Panc1 (cell line): ENCODE data around the gene MYO5B. TPM values are rescaled to one million over a fixed set of nuclear protein-coding genes. Genes with fewer than 3 reads are reported as not detected.

Experiments used
- ATAC-seq: fragments of 200-7000 bp; cut with Tn5 transposase; 2 replicates; pipeline ENCODE4 v1.9.1; 2020; ENCODE audit warnings: mild to moderate bottlenecking, moderate library complexity
- BruUV-seq: library from RNA; stranded (reverse); fragments of 400-500 nt; replicated peaks from 2 replicates; lab custom pipeline; 2021; lab: Mats Ljungman, UMichigan
- CTCF ChIA-PET: fragments of 300-600 bp; sonication (Branson Sonifier 250); formaldehyde crosslinking; loops from one replicate; lab custom pipeline; 2022; ENCODE audit warnings: antibody characterized with exemption; lab: Charles Lee
- POLR2A ChIA-PET: fragments of 300-600 bp; sonication (Branson Sonifier 250); formaldehyde crosslinking; loops from one replicate; lab custom pipeline; 2022; ENCODE audit warnings: antibody characterized with exemption; lab: Charles Lee
- DNase-seq: peaks from one replicate; pipeline ENCODE4 v3.0.0-alpha.2; 2010; ENCODE audit warnings: low read depth, low spot score
- H3K27ac ChIP-seq: 2 replicates; pipeline ENCODE4 v1.5.1; 2011; ENCODE audit warnings: mild to moderate bottlenecking, low read length, inconsistent platforms
- H3K27me3 ChIP-seq: fragments of 200-500 bp; sonication (Bioruptor generic); 2 replicates; pipeline ENCODE4 v1.6.0; 2014; ENCODE audit warnings: low read length, inconsistent platforms; ENCODE audit not compliant: control insufficient read depth, insufficient read depth
- H3K36me3 ChIP-seq: fragments of 200-500 bp; sonication (Bioruptor generic); 2 replicates; pipeline ENCODE4 v1.5.1; 2014; ENCODE audit warnings: inconsistent platforms, mild to moderate bottlenecking, low read length, moderate library complexity; ENCODE audit not compliant: control insufficient read depth, insufficient read depth
- H3K4me1 ChIP-seq: 2 replicates; pipeline ENCODE4 v1.5.1; 2011; ENCODE audit warnings: inconsistent platforms, mild to moderate bottlenecking, low read length, moderate library complexity; ENCODE audit not compliant: control insufficient read depth, insufficient read depth
- H3K4me3 ChIP-seq, 2 experiments: 2 replicates each; pipeline ENCODE4 v1.5.1; 2011 to 2012; ENCODE audit warnings: low read depth in 2 of 2, low read length in 2 of 2, mild to moderate bottlenecking in 2 of 2, inconsistent platforms in 1 of 2, moderate library complexity in 1 of 2
- H3K9me3 ChIP-seq: fragments of 200-500 bp; sonication (Bioruptor generic); 2 replicates; pipeline ENCODE4 v1.5.1; 2014; ENCODE audit warnings: low read depth, mild to moderate bottlenecking, inconsistent platforms, low read length, moderate library complexity; ENCODE audit not compliant: control insufficient read depth, insufficient read depth
- POLR2AphosphoS5 ChIP-seq: IDR thresholded peaks from 2 replicates; pipeline ENCODE4 v1.6.1; 2012; ENCODE audit warnings: mild to moderate bottlenecking, low read depth, low read length, moderate library complexity
- SIN3A ChIP-seq: IDR thresholded peaks from 2 replicates; pipeline ENCODE4 v1.6.1; 2012; ENCODE audit warnings: low read depth, mild to moderate bottlenecking, low read length, moderate library complexity, borderline replicate concordance; ENCODE audit not compliant: insufficient read depth
- TCF7L2 ChIP-seq: IDR thresholded peaks from 2 replicates; pipeline ENCODE4 v1.6.1; 2011; ENCODE audit warnings: mild to moderate bottlenecking, low read depth, low read length, inconsistent platforms
- in situ Hi-C: cut with HindIII; loops from 2 replicates; pipeline ENCODE4 v1.10.0; 2016; ENCODE audit warnings: low sequenced_read_pairs, low pct_unique_long_range_greater_than_20kb
- intact Hi-C: fragments of 100-400 bp; cut with micrococcal nuclease; formaldehyde crosslinking; loops from one replicate; pipeline ENCODE4 v1.10.0; 2022; ENCODE audit not compliant: unreplicated experiment
- total RNA-seq: library from RNA; stranded (reverse); gene quantifications from one replicate; pipeline ENCODE4 v1.2.1, GENCODE V29; 2021; ENCODE audit not compliant: unreplicated experiment
- TF ChIP-seq, protein P1 (sequence below): fragments of 450-650 bp; IDR thresholded peaks from 2 replicates; pipeline ENCODE4 v1.5.1; 2017; ENCODE audit warnings: mild to moderate bottlenecking
- TF ChIP-seq, protein P2 (sequence below), 2 experiments: IDR thresholded peaks; 2 replicates each; pipeline ENCODE4 v1.6.1; 2011 to 2012; ENCODE audit warnings: low read depth in 2 of 2, control low read depth in 1 of 2, low read length in 1 of 2, mild to moderate bottlenecking in 1 of 2, moderate library complexity in 1 of 2; ENCODE audit not compliant: insufficient read depth in 1 of 2

The MYO5B gene
- total RNA-seq, 1 experiment from 2014 or later: 0.31 TPM

DNA sequence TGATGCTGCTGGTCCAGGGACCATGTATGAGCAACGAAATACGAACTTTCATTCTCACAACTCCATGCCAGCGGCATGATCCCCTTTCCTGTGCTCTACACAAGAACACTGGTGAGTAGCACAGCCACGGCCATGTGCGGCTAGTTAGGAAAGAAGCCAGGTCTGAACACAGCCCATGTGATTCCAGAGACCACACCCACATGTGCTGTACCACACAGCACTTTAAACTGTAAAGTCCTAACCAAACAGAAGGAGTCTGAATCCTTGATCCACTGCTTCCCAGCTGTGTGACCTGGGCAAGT lies 348.6 kb downstream of the MYO5B start:
- no TSS peak for BruUV-seq
- no peak for TF ChIP-seq SIN3A
- TF ChIP-seq TCF7L2: no peak
- TF ChIP-seq, protein P1, sequence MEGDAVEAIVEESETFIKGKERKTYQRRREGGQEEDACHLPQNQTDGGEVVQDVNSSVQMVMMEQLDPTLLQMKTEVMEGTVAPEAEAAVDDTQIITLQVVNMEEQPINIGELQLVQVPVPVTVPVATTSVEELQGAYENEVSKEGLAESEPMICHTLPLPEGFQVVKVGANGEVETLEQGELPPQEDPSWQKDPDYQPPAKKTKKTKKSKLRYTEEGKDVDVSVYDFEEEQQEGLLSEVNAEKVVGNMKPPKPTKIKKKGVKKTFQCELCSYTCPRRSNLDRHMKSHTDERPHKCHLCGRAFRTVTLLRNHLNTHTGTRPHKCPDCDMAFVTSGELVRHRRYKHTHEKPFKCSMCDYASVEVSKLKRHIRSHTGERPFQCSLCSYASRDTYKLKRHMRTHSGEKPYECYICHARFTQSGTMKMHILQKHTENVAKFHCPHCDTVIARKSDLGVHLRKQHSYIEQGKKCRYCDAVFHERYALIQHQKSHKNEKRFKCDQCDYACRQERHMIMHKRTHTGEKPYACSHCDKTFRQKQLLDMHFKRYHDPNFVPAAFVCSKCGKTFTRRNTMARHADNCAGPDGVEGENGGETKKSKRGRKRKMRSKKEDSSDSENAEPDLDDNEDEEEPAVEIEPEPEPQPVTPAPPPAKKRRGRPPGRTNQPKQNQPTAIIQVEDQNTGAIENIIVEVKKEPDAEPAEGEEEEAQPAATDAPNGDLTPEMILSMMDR: no peak
- TF ChIP-seq, protein P2, sequence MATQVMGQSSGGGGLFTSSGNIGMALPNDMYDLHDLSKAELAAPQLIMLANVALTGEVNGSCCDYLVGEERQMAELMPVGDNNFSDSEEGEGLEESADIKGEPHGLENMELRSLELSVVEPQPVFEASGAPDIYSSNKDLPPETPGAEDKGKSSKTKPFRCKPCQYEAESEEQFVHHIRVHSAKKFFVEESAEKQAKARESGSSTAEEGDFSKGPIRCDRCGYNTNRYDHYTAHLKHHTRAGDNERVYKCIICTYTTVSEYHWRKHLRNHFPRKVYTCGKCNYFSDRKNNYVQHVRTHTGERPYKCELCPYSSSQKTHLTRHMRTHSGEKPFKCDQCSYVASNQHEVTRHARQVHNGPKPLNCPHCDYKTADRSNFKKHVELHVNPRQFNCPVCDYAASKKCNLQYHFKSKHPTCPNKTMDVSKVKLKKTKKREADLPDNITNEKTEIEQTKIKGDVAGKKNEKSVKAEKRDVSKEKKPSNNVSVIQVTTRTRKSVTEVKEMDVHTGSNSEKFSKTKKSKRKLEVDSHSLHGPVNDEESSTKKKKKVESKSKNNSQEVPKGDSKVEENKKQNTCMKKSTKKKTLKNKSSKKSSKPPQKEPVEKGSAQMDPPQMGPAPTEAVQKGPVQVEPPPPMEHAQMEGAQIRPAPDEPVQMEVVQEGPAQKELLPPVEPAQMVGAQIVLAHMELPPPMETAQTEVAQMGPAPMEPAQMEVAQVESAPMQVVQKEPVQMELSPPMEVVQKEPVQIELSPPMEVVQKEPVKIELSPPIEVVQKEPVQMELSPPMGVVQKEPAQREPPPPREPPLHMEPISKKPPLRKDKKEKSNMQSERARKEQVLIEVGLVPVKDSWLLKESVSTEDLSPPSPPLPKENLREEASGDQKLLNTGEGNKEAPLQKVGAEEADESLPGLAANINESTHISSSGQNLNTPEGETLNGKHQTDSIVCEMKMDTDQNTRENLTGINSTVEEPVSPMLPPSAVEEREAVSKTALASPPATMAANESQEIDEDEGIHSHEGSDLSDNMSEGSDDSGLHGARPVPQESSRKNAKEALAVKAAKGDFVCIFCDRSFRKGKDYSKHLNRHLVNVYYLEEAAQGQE (IDR thresholded peaks at IDR 0.05; ENCODE audit: insufficient read depth in 1 of 2, low read depth in 2 of 2, low read length in 1 of 2): no peak
- no peak for TF ChIP-seq POLR2AphosphoS5

DNA sequence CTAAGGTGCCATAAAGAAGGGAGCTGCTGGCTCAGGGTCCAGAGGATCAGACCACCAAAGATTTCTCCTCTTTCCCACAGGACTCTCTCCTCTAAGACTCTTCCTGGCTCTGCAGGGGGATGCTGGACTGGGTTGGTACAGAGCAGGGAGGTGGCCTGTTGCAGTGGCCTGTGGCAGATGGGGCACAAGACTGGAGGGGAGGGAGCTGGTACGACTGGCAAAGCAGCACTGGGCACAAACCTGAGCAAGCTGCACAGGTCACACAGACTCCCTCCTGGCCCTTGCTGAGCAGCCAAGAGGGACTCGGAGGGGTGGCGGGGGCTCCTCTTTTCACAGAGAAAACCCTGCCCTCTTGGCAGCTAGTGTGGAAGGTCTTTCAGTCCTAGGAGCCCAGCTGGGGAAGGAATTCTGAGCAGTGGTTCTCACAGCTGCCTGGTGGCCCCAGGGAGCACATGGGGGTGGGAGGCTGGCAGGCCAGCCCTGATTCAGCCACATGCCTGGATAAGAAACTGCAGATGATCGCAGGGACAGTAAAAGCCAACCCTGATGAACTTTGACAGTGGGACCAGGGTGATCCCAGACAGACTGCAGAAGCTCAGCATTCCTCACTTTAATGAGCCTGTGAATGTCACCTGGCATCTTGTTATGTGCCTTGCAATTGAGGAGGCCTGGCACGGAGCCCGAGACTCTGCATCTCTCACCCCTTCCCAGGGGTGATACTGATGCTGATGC lies 349.2 kb downstream of the MYO5B start:
- Histone ChIP-seq H3K4me1 (no peaks in the 10 kb centered on the region), H3K27ac (no peak overlapping the region), H3K9me3 (no peaks in the 10 kb centered on the region), H3K27me3 (no peaks in the 10 kb centered on the region), H3K4me3 (no peak overlapping the region), H3K36me3 (no peaks in the 10 kb centered on the region)
- intact Hi-C loops (no loop called here), in situ Hi-C loops (no loop called here)
- DNase-seq (no peak), ATAC-seq (no peak)
- TF ChIP-seq, protein P2 (IDR thresholded peaks at IDR 0.05; ENCODE audit: insufficient read depth in 1 of 2, low read depth in 2 of 2, low read length in 1 of 2): no peak
- TF ChIP-seq POLR2AphosphoS5 (no peak), SIN3A (no peak), TCF7L2 (no peak)
- TF ChIP-seq, protein P1: no peak
- POLR2A ChIA-PET: no interaction called here
- CTCF ChIA-PET: no interaction called here
- BruUV-seq: no TSS peak

More for the DNA sequence above, 348.6 kb downstream of the MYO5B start:
- intact Hi-C loops (no loop called here), in situ Hi-C loops (no loop called here)
- DNase-seq (no peak), ATAC-seq (no peak)
- H3K4me3 ChIP-seq: no peak overlapping the region
- no peaks in the 10 kb centered on the region for H3K9me3 ChIP-seq
- ChIA-PET CTCF (no interaction called here), POLR2A (no interaction called here)
- no peaks in the 10 kb centered on the region for H3K36me3 ChIP-seq
- no peaks in the 10 kb centered on the region for H3K4me1 ChIP-seq
- no peak overlapping the region for H3K27ac ChIP-seq
- H3K27me3 ChIP-seq: no peaks in the 10 kb centered on the region
